Hematopoietic multipotent progenitor cell treated with erythropoietin and hydrocortisone succinate and interleukin-3 and kit ligand, for 8 days (in vitro differentiated cells): ENCODE results near the gene DYNLL2.
"Not testable (repeated sequence)": the region's sequence is repeated elsewhere in the genome, so short reads cannot be mapped to it uniquely, and the experiment has no call there.

Experiments
- DNase-seq: peaks from one replicate; pipeline ENCODE4 v3.0.0-alpha.2; 2015

The DYNLL2 gene

GRCh38 chr17:58073266-58073665 is 10.0 kb upstream of the DYNLL2 start:
- not testable (repeated sequence) for DNase-seq

GRCh38 chr17:58074406-58074805 is 8.8 kb upstream of the DYNLL2 start:
- DNase-seq: not testable (repeated sequence)

GRCh38 chr17:58079300-58080033 is 3.8 kb upstream of the DYNLL2 start:
- DNase-seq: no peak

- no peak for DNase-seq
These were observed 1.4 kb upstream of the DYNLL2 start for GRCh38 chr17:58081646-58082340.

GRCh38 chr17:58082341-58082869 is 814 bp upstream of the DYNLL2 start:
- no peak for DNase-seq

GRCh38 chr17:58083491-58084316 is 485 bp downstream of the DYNLL2 start:
- DNase-seq: peak; percentile 76

- peak; percentile 59 for DNase-seq
These were observed 1.2 kb downstream of the DYNLL2 start for GRCh38 chr17:58084317-58084981.

GRCh38 chr17:58085039-58085715 is 2.0 kb downstream of the DYNLL2 start:
- peak; percentile 9 for DNase-seq

- no peak for DNase-seq
These were observed 3.7 kb downstream of the DYNLL2 start for GRCh38 chr17:58086953-58087352.

- no peak for DNase-seq
These were observed 5.4 kb downstream of the DYNLL2 start for GRCh38 chr17:58088624-58089023.

- DNase-seq: no peak
These were observed 5.9 kb downstream of the DYNLL2 start for GRCh38 chr17:58089111-58089510.

- no peak for DNase-seq
These were observed 7.9 kb downstream of the DYNLL2 start for GRCh38 chr17:58091024-58091567.

- DNase-seq: no peak
These were observed 9.0 kb downstream of the DYNLL2 start for GRCh38 chr17:58092101-58092796.

- no peak for DNase-seq
These were observed 9.7 kb downstream of the DYNLL2 start for GRCh38 chr17:58092797-58093385.

- DNase-seq: no peak
These were observed 10.9 kb downstream of the DYNLL2 start for GRCh38 chr17:58094118-58094517.

- no peak for DNase-seq
These were observed 13.7 kb downstream of the DYNLL2 start for GRCh38 chr17:58096892-58097291.

- DNase-seq: no peak
These were observed 14.3 kb downstream of the DYNLL2 start for GRCh38 chr17:58097384-58098088.

- no peak for DNase-seq
These were observed 17.3 kb downstream of the DYNLL2 start for GRCh38 chr17:58100506-58100905.

- DNase-seq: not testable (repeated sequence)
These were observed 18.7 kb downstream of the DYNLL2 start for GRCh38 chr17:58101898-58102297.

- DNase-seq: no peak
These were observed 21.9 kb downstream of the DYNLL2 start for GRCh38 chr17:58105093-58105492.
